GM23338 (cell line): Measurements from ENCODE around the gene CHMP4B. TPM values are rescaled to one million over a fixed set of nuclear protein-coding genes. Genes with fewer than 3 reads are reported as not detected.
A peak's percentile ranks its signal among the peaks of the same experiment; 100 is the strongest.

Experiments used
- ATAC-seq: fragments of 200-7000 bp; cut with Tn5 transposase; 3 replicates; pipeline ENCODE4 v1.9.1; 2020
- DNase-seq: peaks from one replicate; pipeline ENCODE4 v3.0.0-alpha.2; 2015; ENCODE audit warnings: low spot score
- H2AFZ ChIP-seq: fragments of 200-600 bp; sonication (generic); 2 replicates; pipeline ENCODE4 v1.8.0; 2016; ENCODE audit warnings: antibody characterized with exemption, mild to moderate bottlenecking, moderate library complexity
- H3F3A ChIP-seq: fragments of 200-600 bp; sonication (generic); replicated peaks from 2 replicates; pipeline ENCODE4 v1.8.0; 2017; ENCODE audit warnings: antibody characterized with exemption, mixed run types, low read depth
- H3K27ac ChIP-seq: fragments of 200-600 bp; sonication (generic); 2 replicates; pipeline ENCODE4 v1.6.1; 2016; ENCODE audit warnings: low read depth
- H3K27me3 ChIP-seq: fragments of 200-600 bp; sonication (generic); 2 replicates; pipeline ENCODE4 v1.8.0; 2016; ENCODE audit warnings: mild to moderate bottlenecking, mixed run types, moderate library complexity; ENCODE audit not compliant: insufficient read depth
- H3K36me3 ChIP-seq: fragments of 200-600 bp; sonication (generic); 2 replicates; pipeline ENCODE4 v1.8.0; 2016; ENCODE audit warnings: mild to moderate bottlenecking; ENCODE audit not compliant: insufficient read depth
- H3K4me1 ChIP-seq: fragments of 200-600 bp; sonication (generic); 2 replicates; pipeline ENCODE4 v1.8.0; 2016; ENCODE audit warnings: mild to moderate bottlenecking, moderate library complexity; ENCODE audit not compliant: insufficient read depth
- H3K4me2 ChIP-seq: fragments of 200-600 bp; sonication (generic); 2 replicates; pipeline ENCODE4 v1.7.1; 2017; ENCODE audit warnings: mixed run types
- H3K4me3 ChIP-seq: fragments of 200-600 bp; sonication (generic); 2 replicates; pipeline ENCODE4 v1.6.1; 2016; ENCODE audit warnings: mixed run types
- H3K79me2 ChIP-seq: fragments of 200-600 bp; sonication (generic); replicated peaks from 2 replicates; pipeline ENCODE4 v1.8.0; 2017; ENCODE audit warnings: mild to moderate bottlenecking; ENCODE audit not compliant: insufficient read depth
- H3K9me2 ChIP-seq: fragments of 200-600 bp; sonication (generic); 2 replicates; pipeline ENCODE4 v1.8.0; 2017; ENCODE audit not compliant: insufficient read depth
- H4K20me1 ChIP-seq: fragments of 200-600 bp; sonication (generic); replicated peaks from 2 replicates; pipeline ENCODE4 v1.8.0; 2017; ENCODE audit warnings: mild to moderate bottlenecking; ENCODE audit not compliant: insufficient read depth
- H3K27ac Mint-ChIP-seq: 2 replicates; pipeline ENCODE4 v1.8.0; 2020; ENCODE audit warnings: inconsistent platforms, mild to moderate bottlenecking, moderate library complexity, mixed read lengths
- H3K27me3 Mint-ChIP-seq: 3 replicates; pipeline ENCODE4 v1.8.0; 2022; ENCODE audit warnings: low read depth, mild to moderate bottlenecking, moderate library complexity, mixed read lengths, inconsistent platforms; ENCODE audit not compliant: insufficient read depth, poor library complexity
- H3K36me3 Mint-ChIP-seq: 3 replicates; pipeline ENCODE4 v1.8.0; 2021; ENCODE audit warnings: low read depth, mild to moderate bottlenecking, inconsistent platforms, moderate library complexity, mixed read lengths
- H3K4me1 Mint-ChIP-seq: 3 replicates; pipeline ENCODE4 v1.8.0; 2020; ENCODE audit warnings: mild to moderate bottlenecking, inconsistent platforms, mixed read lengths
- H3K4me3 Mint-ChIP-seq: 3 replicates; pipeline ENCODE4 v1.8.0; 2021; ENCODE audit warnings: moderate library complexity, mild to moderate bottlenecking, inconsistent platforms, mixed read lengths
- H3K9me3 Mint-ChIP-seq: 3 replicates; pipeline ENCODE4 v1.8.0; 2020; ENCODE audit warnings: moderate library complexity, mild to moderate bottlenecking, inconsistent platforms, mixed read lengths
- CREB1 ChIP-seq: fragments of 250-450 bp; sonication (Bioruptor Pico); IDR thresholded peaks from 2 replicates; pipeline ENCODE4 v1.5.0; 2020; ENCODE audit warnings: low read depth, mild to moderate bottlenecking, moderate library complexity
- CTCF ChIP-seq, 2 experiments: fragments of 200-600 bp in 1 of 2; sonication (generic) in 1 of 2; conservative IDR thresholded peaks; 2 replicates each; pipeline versions ENCODE4 v1.5.1 to v1.6.1; 2016 to 2017; ENCODE audit warnings: antibody characterized with exemption in 2 of 2, low read depth in 2 of 2, mild to moderate bottlenecking in 2 of 2, moderate library complexity in 1 of 2
- EZH2 ChIP-seq: fragments of 200-600 bp; sonication (generic); IDR thresholded peaks from one replicate; pipeline ENCODE4 v1.8.0; 2017; ENCODE audit warnings: antibody characterized with exemption, mild to moderate bottlenecking, low read depth; ENCODE audit not compliant: unreplicated experiment
- EZH2phosphoT487 ChIP-seq: fragments of 200-600 bp; sonication (generic); IDR thresholded peaks from one replicate; pipeline ENCODE4 v1.8.1; 2018; ENCODE audit warnings: antibody characterized with exemption; ENCODE audit not compliant: unreplicated experiment
- JUNB ChIP-seq: IDR thresholded peaks from one replicate; pipeline ENCODE4 v1.6.1; 2016; ENCODE audit warnings: antibody characterized with exemption; ENCODE audit not compliant: unreplicated experiment
- NANOG ChIP-seq: IDR thresholded peaks from 2 replicates; pipeline ENCODE4 v1.6.1; 2016; ENCODE audit warnings: antibody characterized with exemption, borderline replicate concordance
- POLR2AphosphoS5 ChIP-seq: IDR thresholded peaks from 2 replicates; pipeline ENCODE4 v1.6.1; 2016; ENCODE audit warnings: antibody characterized with exemption, low read depth
- STAT1 ChIP-seq: IDR thresholded peaks from one replicate; pipeline ENCODE4 v1.6.1; 2016; ENCODE audit warnings: antibody characterized with exemption; ENCODE audit not compliant: unreplicated experiment
- ZNF114 ChIP-seq: fragments of 250-450 bp; sonication (Bioruptor Pico); IDR thresholded peaks from 2 replicates; pipeline ENCODE4 v1.5.0; 2020; ENCODE audit warnings: mild to moderate bottlenecking, moderate library complexity
- ZNF331 ChIP-seq: fragments of 250-450 bp; sonication (Bioruptor Pico); IDR thresholded peaks from 2 replicates; pipeline ENCODE4 v1.5.0; 2020; ENCODE audit warnings: low read depth, mild to moderate bottlenecking, moderate library complexity
- polyA plus RNA-seq: library from polyadenylated mRNA; unstranded; fragments of >200 nt; fragmentation: Nextera tagmentation; extraction: Ambion mirVana; gene quantifications from 2 replicates; pipeline ENCODE4 v1.2.1, GENCODE V29; 2016
- total RNA-seq: library from RNA; depleted of rRNA; stranded (reverse); fragments of >200 nt; shearing (Covaris generic); gene quantifications from 2 replicates; pipeline ENCODE4 v1.2.3, GENCODE V29; 2014
- TF ChIP-seq, protein P1 (sequence below): IDR thresholded peaks from one replicate; pipeline ENCODE4 v1.6.1; 2018; ENCODE audit warnings: antibody characterized with exemption; ENCODE audit not compliant: unreplicated experiment
- TF ChIP-seq, protein P2 (sequence below): IDR thresholded peaks from 2 replicates; pipeline ENCODE4 v1.6.1; 2016; ENCODE audit warnings: antibody characterized with exemption
- TF ChIP-seq, protein P3 (sequence below): fragments of 250-450 bp; sonication (Bioruptor Pico); IDR thresholded peaks from 2 replicates; pipeline ENCODE4 v1.5.0; 2020; ENCODE audit warnings: mild to moderate bottlenecking, moderate library complexity

The CHMP4B gene
- total and polyA plus RNA-seq, 2 experiments from 2014 or later = 14.5 to 49.3 TPM

DNA sequence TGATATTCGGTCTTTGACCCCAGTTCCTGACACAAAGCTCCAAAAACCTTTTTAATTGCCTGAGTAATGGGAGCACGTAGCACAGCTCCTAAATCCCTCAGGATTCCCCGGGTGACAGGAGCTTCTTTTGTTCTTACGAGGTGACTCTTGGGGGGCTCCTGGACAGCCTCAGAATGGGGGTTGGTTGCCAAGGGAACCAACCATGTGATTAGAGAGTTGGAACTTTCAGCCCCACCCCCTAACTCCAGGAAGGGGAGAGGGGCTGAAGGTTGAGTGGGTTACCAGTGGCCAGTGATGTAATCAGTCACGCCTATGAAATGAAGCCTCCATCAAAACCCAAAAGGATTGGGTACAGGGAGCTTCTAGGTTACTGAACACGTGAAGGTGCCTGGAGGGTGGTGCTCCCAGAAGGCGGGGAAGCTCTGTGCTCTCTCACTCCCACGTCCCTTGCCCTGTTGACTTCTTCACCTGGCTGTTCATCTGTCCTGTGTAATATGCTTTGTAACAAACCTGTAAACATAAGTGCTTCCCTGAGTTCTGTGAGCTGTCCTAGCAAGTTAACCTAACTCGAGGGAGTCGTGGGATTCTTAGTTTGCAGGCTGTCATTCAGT, 89.5 kb downstream of the CHMP4B start:
- Histone ChIP-seq H3K79me2 (no peaks in the 10 kb centered on the region), H3K4me2 (no peak overlapping the region), H3F3A (no peaks in the 10 kb centered on the region), H2AFZ (peak overlapping the region; percentile 89), H3K4me3 (no peak overlapping the region), H3K4me1 (no peaks in the 10 kb centered on the region), H3K36me3 (no peaks in the 10 kb centered on the region), H4K20me1 (no peaks in the 10 kb centered on the region), H3K9me2 (no peaks in the 10 kb centered on the region), H3K27ac (no peak overlapping the region), H3K27me3 (no peaks in the 10 kb centered on the region)
- Mint-ChIP-seq H3K27me3 (peaks cover 4% of the 10 kb centered on the region), H3K9me3 (no peaks in the 10 kb centered on the region), H3K36me3 (no peaks in the 10 kb centered on the region), H3K4me3 (no peak overlapping the region), H3K27ac (no peak overlapping the region), H3K4me1 (peaks cover 5% of the 10 kb centered on the region; the same call in 2 of the 3 replicates)
- ATAC-seq (no peak), DNase-seq (no peak)
- TF ChIP-seq ZNF331 (CRISPR knock-in tag) = no peak
- TF ChIP-seq EZH2phosphoT487 = no peak
- no peak for TF ChIP-seq STAT1
- TF ChIP-seq, protein P1, sequence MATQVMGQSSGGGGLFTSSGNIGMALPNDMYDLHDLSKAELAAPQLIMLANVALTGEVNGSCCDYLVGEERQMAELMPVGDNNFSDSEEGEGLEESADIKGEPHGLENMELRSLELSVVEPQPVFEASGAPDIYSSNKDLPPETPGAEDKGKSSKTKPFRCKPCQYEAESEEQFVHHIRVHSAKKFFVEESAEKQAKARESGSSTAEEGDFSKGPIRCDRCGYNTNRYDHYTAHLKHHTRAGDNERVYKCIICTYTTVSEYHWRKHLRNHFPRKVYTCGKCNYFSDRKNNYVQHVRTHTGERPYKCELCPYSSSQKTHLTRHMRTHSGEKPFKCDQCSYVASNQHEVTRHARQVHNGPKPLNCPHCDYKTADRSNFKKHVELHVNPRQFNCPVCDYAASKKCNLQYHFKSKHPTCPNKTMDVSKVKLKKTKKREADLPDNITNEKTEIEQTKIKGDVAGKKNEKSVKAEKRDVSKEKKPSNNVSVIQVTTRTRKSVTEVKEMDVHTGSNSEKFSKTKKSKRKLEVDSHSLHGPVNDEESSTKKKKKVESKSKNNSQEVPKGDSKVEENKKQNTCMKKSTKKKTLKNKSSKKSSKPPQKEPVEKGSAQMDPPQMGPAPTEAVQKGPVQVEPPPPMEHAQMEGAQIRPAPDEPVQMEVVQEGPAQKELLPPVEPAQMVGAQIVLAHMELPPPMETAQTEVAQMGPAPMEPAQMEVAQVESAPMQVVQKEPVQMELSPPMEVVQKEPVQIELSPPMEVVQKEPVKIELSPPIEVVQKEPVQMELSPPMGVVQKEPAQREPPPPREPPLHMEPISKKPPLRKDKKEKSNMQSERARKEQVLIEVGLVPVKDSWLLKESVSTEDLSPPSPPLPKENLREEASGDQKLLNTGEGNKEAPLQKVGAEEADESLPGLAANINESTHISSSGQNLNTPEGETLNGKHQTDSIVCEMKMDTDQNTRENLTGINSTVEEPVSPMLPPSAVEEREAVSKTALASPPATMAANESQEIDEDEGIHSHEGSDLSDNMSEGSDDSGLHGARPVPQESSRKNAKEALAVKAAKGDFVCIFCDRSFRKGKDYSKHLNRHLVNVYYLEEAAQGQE = no peak
- TF ChIP-seq JUNB = no peak
- TF ChIP-seq, protein P2, sequence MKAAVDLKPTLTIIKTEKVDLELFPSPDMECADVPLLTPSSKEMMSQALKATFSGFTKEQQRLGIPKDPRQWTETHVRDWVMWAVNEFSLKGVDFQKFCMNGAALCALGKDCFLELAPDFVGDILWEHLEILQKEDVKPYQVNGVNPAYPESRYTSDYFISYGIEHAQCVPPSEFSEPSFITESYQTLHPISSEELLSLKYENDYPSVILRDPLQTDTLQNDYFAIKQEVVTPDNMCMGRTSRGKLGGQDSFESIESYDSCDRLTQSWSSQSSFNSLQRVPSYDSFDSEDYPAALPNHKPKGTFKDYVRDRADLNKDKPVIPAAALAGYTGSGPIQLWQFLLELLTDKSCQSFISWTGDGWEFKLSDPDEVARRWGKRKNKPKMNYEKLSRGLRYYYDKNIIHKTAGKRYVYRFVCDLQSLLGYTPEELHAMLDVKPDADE = no peak
- no peak for TF ChIP-seq NANOG
- no peak for TF ChIP-seq CREB1 (CRISPR knock-in tag)
- no peak for TF ChIP-seq EZH2
- TF ChIP-seq POLR2AphosphoS5 = no peak
- no peak for TF ChIP-seq CTCF (conservative IDR thresholded peaks at IDR 0.05; ENCODE audit: low read depth in 2 of 2)
- TF ChIP-seq, protein P3, sequence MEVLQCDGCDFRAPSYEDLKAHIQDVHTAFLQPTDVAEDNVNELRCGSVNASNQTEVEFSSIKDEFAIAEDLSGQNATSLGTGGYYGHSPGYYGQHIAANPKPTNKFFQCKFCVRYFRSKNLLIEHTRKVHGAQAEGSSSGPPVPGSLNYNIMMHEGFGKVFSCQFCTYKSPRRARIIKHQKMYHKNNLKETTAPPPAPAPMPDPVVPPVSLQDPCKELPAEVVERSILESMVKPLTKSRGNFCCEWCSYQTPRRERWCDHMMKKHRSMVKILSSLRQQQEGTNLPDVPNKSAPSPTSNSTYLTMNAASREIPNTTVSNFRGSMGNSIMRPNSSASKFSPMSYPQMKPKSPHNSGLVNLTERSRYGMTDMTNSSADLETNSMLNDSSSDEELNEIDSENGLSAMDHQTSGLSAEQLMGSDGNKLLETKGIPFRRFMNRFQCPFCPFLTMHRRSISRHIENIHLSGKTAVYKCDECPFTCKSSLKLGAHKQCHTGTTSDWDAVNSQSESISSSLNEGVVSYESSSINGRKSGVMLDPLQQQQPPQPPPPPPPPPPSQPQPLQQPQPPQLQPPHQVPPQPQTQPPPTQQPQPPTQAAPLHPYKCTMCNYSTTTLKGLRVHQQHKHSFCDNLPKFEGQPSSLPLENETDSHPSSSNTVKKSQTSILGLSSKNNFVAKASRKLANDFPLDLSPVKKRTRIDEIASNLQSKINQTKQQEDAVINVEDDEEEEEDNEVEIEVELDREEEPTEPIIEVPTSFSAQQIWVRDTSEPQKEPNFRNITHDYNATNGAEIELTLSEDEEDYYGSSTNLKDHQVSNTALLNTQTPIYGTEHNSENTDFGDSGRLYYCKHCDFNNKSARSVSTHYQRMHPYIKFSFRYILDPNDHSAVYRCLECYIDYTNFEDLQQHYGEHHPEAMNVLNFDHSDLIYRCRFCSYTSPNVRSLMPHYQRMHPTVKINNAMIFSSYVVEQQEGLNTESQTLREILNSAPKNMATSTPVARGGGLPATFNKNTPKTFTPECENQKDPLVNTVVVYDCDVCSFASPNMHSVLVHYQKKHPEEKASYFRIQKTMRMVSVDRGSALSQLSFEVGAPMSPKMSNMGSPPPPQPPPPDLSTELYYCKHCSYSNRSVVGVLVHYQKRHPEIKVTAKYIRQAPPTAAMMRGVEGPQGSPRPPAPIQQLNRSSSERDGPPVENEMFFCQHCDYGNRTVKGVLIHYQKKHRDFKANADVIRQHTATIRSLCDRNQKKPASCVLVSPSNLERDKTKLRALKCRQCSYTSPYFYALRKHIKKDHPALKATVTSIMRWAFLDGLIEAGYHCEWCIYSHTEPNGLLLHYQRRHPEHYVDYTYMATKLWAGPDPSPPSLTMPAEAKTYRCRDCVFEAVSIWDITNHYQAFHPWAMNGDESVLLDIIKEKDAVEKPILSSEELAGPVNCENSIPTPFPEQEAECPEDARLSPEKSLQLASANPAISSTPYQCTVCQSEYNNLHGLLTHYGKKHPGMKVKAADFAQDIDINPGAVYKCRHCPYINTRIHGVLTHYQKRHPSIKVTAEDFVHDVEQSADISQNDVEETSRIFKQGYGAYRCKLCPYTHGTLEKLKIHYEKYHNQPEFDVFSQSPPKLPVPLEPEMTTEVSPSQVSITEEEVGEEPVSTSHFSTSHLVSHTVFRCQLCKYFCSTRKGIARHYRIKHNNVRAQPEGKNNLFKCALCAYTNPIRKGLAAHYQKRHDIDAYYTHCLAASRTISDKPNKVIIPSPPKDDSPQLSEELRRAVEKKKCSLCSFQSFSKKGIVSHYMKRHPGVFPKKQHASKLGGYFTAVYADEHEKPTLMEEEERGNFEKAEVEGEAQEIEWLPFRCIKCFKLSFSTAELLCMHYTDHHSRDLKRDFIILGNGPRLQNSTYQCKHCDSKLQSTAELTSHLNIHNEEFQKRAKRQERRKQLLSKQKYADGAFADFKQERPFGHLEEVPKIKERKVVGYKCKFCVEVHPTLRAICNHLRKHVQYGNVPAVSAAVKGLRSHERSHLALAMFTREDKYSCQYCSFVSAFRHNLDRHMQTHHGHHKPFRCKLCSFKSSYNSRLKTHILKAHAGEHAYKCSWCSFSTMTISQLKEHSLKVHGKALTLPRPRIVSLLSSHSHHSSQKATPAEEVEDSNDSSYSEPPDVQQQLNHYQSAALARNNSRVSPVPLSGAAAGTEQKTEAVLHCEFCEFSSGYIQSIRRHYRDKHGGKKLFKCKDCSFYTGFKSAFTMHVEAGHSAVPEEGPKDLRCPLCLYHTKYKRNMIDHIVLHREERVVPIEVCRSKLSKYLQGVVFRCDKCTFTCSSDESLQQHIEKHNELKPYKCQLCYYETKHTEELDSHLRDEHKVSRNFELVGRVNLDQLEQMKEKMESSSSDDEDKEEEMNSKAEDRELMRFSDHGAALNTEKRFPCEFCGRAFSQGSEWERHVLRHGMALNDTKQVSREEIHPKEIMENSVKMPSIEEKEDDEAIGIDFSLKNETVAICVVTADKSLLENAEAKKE (CRISPR knock-in tag) = no peak
- no peak for TF ChIP-seq ZNF114 (CRISPR knock-in tag)
